Activated CD4-positive, alpha-beta T cell treated with anti-CD3 and anti-CD28 coated beads for 4 hours (primary cell): Measurements from ENCODE around the gene BSG.
"Not testable (repeated sequence)": the region's sequence is repeated elsewhere in the genome, so short reads cannot be mapped to it uniquely, and the experiment has no call there.

Source experiments
- DNase-seq, 2 donors: peaks; one replicate each; pipeline ENCODE4 v3.0.0-alpha.2; 2020

Gene BSG

GRCh38 chr19:607301-608154, 35.1 kb downstream of the BSG start:
- no peak for DNase-seq

GRCh38 chr19:608155-609003, 36.0 kb downstream of the BSG start:
- DNase-seq, result no peak

GRCh38 chr19:609004-609346, 36.6 kb downstream of the BSG start:
- DNase-seq, result no peak

GRCh38 chr19:610071-610800, 37.8 kb downstream of the BSG start:
- DNase-seq, result no peak

GRCh38 chr19:610801-611480, 38.5 kb downstream of the BSG start:
- DNase-seq, result peak; percentile 39 to 52

- peak; percentile 64 to 71 for DNase-seq
These were observed 39.1 kb downstream of the BSG start for GRCh38 chr19:611481-611868.

- DNase-seq, result no peak
These were observed 40.5 kb downstream of the BSG start for GRCh38 chr19:612941-613340.

- no peak for DNase-seq
These were observed 41.6 kb downstream of the BSG start for GRCh38 chr19:613732-614567.

GRCh38 chr19:615619-616018, 43.2 kb downstream of the BSG start:
- no peak for DNase-seq

- DNase-seq, result no peak
These were observed 43.8 kb downstream of the BSG start for GRCh38 chr19:616062-616700.

- DNase-seq, result no peak
These were observed 44.5 kb downstream of the BSG start for GRCh38 chr19:616747-617526.

GRCh38 chr19:617551-618246, 45.3 kb downstream of the BSG start:
- DNase-seq, result no peak

GRCh38 chr19:618247-618619, 45.8 kb downstream of the BSG start:
- DNase-seq, result no peak

- DNase-seq, result no peak
These were observed 46.4 kb downstream of the BSG start for GRCh38 chr19:618674-619285.

- DNase-seq, result no peak
These were observed 47.0 kb downstream of the BSG start for GRCh38 chr19:619286-620002.

- no peak for DNase-seq
These were observed 47.9 kb downstream of the BSG start for GRCh38 chr19:620166-620862.

GRCh38 chr19:621191-621590, 48.8 kb downstream of the BSG start:
- not testable (repeated sequence) for DNase-seq

GRCh38 chr19:621819-622218, 49.4 kb downstream of the BSG start:
- DNase-seq, result no peak
